Gastrocnemius medialis (tissue), 4 donors: ENCODE results near the gene GC.

ENCODE experiments used
- POLR2A ChIP-seq, 2 donors: fragments of 450-650 bp; IDR thresholded peaks; one replicate each; pipeline ENCODE4 v1.6.1; 2017; ENCODE audit warnings: antibody characterized with exemption in 2 of 2, mild to moderate bottlenecking in 2 of 2, moderate library complexity in 2 of 2
- TF ChIP-seq, protein P1 (sequence below), 5 experiments: fragments of 450-650 bp in 3 of 5; fragments of 200-600 bp in 2 of 5; sonication (generic) in 2 of 5; IDR thresholded peaks in 4 of 5; conservative IDR thresholded peaks in 1 of 5; 1 replicate in 4 of 5; 2 replicates in 1 of 5; pipeline ENCODE4 v1.5.1; 2016 to 2019; ENCODE audit warnings: antibody characterized with exemption in 5 of 5, mild to moderate bottlenecking in 3 of 5, moderate library complexity in 3 of 5

DNA sequence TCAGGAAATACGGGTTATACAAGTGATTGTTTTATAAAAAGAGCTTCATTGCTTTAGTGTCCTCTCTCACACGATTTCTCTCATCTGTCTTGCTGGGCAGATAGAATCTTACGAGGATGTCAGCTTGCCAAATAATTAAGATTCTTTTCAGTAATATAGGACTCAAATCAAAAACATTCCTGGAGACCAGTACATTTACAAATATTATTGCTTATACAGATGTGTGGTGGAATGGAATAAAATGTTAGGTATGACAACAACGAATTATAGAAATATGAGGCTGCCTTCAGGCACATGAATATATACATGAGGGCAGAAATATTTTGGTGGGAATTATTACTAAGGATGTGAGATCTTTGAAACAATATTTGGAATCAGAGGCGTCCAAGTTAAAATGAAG is 88.9 kb downstream of the GC start:
- TF ChIP-seq, protein P1, sequence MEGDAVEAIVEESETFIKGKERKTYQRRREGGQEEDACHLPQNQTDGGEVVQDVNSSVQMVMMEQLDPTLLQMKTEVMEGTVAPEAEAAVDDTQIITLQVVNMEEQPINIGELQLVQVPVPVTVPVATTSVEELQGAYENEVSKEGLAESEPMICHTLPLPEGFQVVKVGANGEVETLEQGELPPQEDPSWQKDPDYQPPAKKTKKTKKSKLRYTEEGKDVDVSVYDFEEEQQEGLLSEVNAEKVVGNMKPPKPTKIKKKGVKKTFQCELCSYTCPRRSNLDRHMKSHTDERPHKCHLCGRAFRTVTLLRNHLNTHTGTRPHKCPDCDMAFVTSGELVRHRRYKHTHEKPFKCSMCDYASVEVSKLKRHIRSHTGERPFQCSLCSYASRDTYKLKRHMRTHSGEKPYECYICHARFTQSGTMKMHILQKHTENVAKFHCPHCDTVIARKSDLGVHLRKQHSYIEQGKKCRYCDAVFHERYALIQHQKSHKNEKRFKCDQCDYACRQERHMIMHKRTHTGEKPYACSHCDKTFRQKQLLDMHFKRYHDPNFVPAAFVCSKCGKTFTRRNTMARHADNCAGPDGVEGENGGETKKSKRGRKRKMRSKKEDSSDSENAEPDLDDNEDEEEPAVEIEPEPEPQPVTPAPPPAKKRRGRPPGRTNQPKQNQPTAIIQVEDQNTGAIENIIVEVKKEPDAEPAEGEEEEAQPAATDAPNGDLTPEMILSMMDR (IDR thresholded peaks at IDR 0.05 in 4 of 5, conservative IDR thresholded peaks at IDR 0.05 in 1 of 5), result no peak
- no peak for TF ChIP-seq POLR2A (IDR thresholded peaks at IDR 0.05)
